Kidney tubule cell (primary cell): ENCODE data around the gene DVL2.

ENCODE experiments used
- DNase-seq: peaks from one replicate; pipeline ENCODE4 v3.0.0-alpha.2; 2018; ENCODE audit warnings: low spot score

Gene DVL2

DNA sequence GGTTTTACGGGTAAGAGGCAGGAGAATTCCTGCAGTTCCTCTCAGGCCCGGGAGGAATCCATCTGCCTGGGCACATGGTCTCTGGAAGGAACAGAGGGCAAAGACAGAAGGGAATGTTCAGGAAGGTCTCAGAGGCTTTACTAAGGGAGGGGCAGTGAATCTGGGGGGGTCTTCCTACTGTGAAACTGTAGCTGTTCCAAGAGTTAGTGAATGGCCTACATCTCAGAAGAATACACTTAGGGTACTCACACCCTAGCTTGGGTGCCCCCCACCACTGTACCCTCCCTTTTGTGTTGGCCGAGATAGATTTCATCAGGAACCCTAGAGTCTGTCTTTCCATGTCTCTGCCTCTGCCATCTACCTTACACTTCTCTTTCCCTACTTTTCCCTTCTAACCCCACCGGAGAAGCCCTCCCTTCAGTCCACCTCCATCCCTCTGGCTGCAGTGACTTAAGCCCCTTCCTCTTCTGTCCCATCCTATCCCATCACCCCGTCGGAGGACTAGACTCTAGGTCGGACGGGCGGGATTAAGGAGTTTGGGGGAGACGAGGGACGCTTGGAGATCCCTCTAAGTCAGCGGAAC, 15.0 kb downstream of the DVL2 start:
- DNase-seq: no peak

DNA sequence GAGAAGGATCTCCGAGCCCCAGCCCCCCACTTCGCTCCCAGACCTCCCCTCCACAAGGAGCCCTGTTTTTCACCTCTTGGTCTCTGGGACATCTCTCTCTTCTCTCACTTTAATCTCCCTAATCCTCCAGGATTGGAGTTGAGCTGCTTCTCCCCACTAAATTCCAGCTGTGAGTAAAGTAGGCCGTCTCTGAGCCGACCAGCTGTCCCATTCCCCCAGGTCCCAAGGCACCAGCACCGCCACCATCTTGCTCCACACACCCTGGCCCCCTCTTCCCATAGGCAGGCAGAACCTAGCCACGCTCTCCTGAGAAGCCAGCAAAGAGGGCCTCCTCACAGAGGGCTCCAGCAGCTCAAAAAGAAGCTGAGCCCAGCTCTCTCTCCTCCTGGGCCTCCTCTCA, 15.6 kb downstream of the DVL2 start:
- DNase-seq: no peak

DNA sequence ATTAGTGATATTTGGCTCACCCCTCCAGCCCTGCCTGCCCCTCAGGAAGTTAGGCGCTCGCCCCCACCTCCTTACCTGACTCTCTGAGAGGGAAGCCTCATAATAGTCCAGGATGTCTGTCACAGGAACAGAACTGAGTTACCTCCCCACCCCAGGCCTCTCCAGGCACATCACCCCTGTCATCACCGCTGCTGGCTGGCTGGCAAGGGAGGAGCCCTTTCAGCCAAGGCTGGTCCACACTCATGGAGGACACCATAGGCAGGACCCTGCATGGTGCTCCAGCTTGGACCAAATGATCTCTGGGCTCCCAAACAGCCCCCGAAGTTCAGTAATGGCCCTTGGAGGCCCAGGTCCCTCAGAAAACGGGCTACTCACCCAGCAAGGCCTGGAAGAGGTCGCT, 16.2 kb downstream of the DVL2 start:
- no peak for DNase-seq

DNA sequence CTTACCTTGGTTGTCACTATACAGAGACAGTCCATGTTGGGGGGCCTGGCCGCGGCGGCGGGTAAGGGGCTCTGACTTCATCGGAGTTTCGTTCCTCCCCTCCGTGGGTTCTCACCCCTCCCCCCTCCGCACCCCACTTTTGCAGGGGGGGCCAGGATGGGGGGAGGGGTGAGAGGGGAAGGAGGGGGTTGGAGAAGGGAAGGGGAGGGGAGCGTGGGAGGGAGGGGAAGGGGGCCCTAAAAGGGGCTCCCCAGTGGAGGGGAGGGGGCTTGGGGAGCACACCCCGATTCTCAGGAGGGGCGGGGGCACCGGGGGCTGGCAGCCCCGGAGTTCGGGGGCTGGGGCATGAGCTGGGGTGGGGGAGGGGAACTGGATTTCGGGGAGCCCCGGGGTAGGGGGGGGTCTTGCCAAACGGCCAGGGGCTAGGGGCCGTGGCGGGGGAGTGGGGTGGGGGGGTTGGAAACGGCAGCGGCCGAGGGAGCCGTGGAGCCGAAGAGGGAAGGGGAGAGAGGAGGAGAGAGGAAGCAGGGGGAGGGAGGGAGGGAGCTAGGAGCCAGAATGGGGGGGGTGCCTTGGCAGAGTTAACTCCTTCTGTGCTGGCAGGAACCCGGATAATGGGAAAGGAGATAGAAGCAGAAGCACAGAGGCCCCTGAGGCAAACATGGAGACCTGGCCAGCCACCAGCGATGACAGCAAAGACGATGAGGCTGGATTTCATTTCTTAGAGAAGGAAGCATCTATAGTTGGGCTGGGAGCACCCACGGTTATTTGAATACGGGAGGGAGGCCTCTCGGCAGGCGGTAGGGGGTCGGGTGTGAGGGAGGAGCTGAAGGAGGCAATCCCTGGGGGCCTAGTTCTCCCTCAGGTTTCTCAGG, 17.0 kb downstream of the DVL2 start:
- DNase-seq: peak; percentile 38

DNA sequence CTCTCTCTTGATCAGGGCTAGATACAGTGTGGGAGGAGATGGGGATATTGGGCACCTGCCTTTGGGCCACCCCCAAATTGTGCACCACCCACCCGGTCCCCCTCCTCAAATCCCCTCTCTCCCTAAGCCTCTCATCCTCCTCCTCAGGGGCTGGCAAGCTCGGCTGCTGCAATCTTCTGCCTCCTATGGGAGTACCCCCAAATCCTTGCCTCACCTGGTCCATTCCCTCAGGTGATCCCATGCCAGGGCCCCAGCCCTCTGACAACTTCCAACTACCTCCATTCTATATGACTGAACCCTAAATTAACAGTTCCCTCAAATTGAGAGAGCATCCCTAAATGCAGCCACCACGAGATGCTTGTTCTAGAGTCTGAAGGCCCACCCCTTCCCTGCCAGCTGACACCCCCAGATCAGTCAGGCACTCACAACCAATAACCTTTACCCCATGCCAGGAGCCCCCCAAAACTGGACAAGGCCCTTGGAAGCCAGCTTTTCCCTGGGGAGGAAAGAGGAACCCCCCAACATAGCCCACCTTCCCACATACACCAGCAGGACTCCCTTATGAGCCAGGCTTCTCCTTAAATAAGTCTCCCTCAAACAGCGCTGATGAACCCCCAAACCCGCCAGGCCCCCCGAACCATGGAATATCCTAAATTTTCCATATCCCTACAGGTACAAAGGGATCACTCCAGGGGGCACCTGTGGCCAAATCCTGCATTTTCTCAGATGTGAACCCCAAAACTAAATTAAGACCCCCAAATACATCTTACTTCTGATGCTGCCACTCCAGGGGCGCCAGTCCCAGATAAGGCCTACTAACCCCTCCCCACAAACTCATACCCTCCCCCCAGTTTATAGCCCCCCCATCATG, 17.8 kb downstream of the DVL2 start:
- no peak for DNase-seq

DNA sequence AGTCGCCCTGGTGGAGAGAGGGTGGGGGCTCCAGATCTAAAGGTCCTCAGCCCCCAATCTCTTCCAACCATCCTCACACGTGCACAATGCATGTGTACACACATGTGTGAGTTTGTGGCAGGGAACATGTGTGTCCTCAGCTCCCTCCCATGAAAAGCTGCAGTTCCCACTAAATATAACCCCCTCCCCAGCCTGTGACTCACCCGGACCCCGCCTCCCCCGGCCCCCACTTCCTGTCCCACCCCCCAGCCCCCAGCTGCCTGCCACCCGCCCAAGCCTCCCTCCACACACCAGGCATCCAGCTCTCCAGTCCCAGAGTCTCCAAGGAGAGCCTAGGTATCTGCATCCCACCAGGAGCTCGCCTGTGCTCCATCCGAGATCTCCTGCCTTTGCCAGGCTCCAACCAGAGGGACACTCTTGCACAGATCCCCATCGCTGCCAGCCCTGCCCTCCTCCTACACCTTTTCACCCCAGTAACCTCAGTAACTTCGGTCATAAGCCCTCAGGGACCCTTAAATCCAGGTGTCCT, 18.6 kb downstream of the DVL2 start:
- no peak for DNase-seq

DNA sequence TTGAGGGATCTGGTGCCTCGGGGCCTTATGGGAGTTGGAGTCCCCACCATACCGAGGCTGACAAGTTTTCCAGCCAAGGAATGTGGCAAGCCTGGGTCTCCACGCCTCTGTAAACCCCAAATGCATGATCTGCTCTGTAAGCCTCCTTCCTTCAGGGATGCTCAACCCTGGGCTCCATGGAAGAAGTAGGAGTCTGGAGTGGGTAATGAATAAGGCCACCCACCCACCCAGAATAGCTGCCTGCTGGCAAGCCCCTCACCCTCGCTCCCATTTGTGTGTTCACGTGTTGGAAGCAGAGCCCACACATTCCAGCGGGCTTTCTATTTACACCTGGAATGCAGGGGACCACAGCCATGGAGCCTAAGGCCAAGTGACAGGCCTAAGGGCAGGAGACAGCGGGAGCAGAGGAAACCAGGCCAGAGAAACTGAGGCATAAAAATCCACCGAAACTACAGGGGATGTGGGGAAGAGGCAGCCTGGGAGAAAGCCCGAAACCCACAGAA, 19.1 kb downstream of the DVL2 start:
- DNase-seq: no peak

DNA sequence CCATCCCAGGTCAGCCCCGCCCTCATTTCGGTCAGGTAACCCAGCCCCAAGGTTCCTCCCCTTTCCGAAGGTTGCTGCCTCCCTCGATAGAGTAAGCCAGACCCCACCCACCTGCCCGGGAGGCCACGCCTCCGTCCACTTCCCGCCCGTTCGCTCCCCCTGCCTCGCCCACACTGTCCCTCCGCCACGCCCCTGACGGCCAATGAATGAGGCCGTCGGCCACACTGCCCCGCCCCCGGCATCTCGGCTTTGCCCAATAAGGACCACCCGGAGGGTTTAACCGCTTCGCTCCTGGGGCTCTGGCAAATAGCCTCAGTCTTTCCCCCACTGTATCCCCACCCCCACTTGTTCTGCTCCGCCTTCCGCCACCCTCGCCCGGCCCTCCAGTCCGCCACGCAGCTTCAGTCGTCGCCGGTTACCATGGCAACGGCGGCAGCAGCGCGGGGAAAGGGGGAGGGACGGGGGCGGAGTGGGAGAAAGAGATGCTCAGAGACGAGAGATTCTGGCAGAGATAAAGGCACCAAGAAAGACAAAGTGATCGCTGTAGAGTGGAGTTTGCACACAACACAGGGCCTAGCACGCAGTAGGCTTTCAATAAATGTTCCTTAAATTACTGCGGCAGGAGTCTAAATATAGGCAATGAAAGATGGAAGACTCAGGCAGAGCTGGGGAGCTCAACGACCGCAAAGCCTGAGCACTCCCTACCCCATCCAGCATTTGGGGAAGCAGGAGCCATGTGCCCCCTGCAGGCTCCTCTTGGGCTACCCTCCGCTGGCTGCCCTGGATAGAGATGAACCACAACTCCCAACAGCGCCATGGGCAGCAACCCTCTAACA, 19.8 kb downstream of the DVL2 start:
- DNase-seq: peak; percentile 94

DNA sequence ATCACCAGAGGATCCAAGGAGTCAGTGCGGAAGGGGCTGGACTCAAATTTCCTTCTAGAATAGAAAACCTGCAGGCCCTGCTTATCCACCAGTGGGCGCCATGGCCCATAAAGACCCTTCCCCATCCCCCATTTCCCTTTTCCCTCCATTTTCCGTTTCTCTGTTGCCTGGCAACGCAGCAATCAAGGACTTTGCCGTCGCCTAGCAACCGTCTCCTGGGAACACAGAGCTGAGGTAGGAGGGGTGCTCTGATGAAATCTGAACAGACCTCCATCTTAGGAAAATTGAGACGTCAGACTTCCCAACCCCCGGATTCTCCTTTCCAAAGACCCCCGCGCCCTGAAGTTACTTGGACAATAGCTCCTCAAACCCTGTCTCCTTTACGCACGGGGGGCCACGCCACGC, 20.4 kb downstream of the DVL2 start:
- DNase-seq: peak; percentile 74

DNA sequence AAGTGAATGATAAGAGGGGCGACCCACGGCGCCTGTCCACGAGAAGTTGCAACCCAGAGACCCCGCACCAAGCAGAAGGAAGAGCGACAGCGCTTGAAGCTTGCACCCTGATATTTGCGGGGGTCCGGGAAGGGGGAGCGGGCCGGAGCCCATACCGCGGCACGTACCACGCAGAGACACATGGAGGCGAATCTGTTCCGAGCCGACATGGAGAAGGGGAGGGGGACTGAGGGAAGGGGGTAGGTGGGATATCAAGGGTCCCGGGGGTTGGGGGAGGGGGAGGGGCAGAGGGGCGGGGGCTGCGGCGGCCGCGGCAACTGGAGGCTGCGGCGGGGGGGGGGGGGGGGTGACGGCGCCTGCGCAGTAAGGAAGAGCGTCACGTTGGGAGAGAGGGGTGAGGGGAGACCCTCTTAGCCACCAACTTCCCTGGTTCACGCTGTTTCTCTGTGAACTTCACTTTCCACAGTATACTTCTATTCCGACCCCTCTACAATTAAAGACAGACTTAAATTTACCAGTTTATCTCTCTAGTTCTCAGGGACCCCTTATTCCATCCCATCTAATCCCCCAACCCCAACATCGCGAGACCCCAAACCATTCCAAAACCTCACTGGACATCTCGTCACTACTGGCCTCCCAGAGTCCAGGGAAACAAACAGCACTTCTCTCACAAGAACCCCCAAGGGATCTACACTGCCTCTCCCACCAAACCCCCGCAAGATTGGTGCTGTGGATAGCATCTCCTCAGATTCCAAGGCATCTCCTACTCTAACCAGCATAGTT, 22.6 kb downstream of the DVL2 start:
- no peak for DNase-seq

DNA sequence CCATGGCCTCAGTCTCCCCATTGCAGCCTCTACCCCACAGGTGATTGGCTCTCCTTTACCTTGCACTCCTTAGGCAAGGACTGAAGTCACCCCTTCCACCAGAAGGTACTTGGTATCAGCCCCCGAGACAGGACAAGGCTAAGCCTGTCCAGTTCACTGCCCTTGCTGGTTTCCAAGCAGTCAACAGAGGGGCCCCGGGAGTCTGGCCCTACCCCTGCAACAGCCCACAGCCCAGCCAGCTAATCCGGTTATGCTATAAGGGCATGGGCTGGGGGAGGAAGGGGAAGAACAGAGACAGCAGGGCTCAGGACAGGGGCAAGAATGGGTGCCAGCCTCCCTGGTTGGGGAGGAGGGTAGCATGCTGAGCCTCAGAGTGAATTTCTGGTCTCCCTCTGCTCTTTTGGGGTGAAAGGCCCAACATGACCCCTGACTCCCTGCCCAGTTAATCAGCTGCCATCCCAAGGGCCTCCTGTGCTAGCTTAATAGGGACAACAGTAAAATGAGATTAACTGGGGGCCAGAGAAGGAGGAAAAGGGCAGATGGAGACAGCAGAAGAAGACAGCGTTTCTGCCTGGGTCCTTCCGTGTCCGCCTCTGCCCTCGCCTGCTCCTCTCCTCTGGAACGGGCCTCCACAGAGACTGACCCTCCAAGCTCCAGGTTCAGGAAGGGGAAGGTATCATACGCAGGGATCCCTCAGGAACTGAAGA, 25.4 kb downstream of the DVL2 start:
- DNase-seq: no peak

DNA sequence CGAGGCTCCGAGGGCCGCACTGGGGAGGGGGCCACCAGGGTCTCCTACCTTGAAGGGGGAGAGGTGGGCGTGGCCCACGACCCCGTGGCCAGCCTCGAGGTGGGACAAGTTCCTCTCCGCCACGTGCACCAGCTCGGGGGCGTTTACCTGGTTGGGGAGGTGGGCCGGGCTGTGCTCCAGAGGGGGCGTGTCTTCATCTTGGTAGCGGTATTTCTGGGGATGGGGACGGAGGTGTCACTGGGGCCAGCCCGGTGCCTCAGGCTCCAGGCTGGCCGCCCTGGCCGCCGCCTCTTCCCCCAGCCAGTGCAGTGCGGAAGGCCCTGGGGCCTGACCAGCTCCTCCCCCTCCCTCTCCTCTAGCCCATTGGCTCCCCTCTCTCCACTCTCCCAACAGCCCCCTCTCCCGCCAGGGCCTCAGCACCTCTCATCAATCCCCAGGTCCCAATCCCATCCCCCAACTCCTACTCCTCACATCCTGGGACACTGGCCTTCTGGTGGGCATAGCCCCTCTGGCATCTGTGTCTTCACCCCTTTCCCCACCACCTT, 26.2 kb downstream of the DVL2 start:
- DNase-seq: no peak

DNA sequence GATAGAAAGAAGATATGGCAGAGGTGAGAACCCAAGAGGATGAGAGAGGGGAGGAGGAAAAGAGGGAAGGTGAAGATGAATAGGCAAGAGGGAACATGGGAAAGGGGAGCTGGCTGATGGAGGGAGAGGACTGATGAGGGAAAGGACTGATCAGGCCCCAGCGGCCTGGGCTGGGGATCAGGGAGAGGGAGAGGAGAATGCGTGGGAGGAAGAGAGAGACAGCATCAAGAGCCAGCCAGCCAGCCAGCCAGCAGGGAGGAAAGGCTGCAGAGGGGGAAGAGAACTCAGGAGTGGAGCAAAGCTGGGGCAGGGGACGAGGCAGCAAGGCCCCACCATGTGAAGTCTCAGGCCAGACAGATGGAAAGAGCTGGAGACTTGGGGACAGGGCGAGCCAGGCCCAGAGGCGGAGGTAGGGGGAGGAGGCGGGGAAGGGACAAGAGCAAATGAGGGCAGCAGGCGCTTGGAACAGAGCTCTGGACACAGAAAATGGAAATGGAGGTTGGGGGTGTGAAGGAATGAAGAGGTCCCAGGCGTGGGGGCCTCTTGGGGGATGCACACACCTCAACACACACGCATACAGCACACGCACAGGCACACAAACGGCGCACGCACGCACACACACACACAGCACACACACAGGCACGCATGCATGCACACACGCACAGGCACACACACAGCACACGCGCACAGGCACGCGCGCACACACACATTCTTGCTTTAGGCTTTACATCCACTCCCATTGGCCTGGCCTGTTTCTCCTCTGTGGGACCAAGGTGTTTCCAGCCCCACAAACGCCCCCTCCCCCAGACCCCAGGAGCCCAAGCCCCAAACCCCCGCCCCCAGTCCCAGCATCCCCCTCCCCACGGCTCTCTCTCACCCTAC, 27.0 kb downstream of the DVL2 start:
- DNase-seq: no peak

DNA sequence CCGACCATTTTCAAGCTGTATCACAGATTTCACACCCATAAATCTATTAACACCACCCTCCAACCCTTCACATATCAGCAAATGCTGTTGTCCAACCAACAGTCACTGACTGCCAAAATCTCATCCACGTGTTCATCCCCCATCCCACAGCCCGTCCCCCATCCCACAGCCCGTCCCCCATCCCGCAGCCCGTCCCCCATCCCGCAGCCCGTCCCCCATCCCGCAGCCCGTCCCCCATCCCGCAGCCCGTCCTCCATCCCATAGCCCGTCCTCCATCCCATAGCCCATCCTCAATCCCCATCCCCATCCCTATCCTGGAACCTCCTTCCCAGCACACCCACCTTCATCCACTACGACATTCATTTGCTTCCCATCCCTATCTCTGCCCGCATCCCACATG, 28.8 kb downstream of the DVL2 start:
- no peak for DNase-seq

DNA sequence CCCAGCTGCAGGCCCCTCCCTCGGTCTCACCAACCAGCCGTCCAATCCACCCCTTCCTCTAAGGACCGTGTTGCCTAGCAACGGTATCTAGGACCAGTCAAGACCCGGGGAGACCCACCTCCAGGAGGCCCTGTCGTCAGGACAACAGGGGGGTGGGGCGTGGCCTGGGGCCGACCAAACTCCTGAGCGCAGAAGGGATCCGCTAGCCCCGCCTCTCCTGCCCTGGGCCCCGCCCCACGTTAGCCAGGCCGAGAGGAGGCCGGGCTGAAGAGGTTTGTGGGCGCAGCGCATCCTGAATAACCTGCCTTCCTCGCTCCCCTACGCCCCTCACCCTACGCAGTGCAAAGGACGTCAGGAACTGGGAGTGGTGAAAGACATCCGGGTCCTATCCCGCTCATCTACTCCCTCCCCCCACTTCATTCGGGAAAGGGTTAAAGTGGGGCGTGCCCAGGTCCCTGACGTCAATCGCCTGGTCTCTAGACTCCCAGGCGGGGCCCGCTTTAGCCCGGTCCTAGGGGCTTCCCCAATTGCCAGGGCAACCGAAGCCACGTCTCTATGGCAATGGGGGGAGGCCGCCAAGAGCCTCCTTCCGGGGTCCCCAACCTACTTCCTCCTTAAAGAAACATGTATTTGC, 29.4 kb downstream of the DVL2 start:
- peak; percentile 31 for DNase-seq

DNA sequence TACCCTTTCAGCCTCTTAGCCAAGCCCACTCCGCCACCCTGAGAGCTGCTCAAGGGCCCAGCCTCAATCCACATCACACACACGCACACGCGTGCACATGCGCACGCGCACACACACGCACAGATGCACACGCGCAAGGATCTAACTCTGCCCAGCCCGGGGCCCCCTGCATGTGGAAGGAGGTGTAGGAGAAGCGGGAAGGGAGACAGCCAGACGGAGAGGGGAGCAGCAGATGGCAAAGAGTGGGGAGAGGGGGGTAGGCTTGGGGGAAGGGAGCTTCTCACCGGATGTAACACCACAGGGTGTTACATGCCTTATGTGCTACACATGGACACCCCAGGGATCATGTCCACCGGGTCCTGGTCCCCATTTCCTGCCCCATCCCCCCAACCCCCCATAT, 30.0 kb downstream of the DVL2 start:
- DNase-seq: no peak

DNA sequence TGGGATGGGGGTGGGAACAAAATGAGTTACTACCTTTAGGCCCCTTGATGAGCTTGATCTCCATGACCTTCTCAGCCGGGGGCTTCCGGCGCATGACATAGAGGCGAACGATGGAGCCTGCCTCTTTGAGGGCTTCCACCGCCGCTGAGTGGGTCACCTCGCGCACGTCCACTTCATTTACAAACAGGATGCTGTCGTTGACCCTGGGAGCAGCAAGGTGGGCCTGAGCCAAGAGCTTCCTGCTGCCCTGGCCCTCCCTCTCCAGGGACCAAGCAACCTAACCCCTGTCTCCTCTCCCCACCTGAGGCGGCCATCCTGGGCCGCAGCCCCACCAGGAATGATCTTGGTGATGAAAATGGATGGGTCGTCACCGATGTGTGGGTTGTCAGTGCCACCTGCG, 30.9 kb downstream of the DVL2 start:
- no peak for DNase-seq
